A172 (cell line): ENCODE measurements around the gene AP1G1. TPM values are rescaled to one million over a fixed set of nuclear protein-coding genes. Genes with fewer than 3 reads are reported as not detected.
"Not testable (repeated sequence)": the region's sequence is repeated elsewhere in the genome, so short reads cannot be mapped to it uniquely, and the experiment has no call there.

Source experiments
- DNase-seq: peaks from one replicate; pipeline ENCODE4 v3.0.0-alpha.2; 2015; ENCODE audit warnings: low spot score
- total RNA-seq: library from RNA; depleted of rRNA; stranded (reverse); fragments of >200 nt; shearing (Covaris generic); gene quantifications from 2 replicates; pipeline ENCODE4 v1.2.3, GENCODE V29; 2014

AP1G1 gene
- total RNA-seq, 1 experiment from 2014 or later, result 49.8 TPM

DNA sequence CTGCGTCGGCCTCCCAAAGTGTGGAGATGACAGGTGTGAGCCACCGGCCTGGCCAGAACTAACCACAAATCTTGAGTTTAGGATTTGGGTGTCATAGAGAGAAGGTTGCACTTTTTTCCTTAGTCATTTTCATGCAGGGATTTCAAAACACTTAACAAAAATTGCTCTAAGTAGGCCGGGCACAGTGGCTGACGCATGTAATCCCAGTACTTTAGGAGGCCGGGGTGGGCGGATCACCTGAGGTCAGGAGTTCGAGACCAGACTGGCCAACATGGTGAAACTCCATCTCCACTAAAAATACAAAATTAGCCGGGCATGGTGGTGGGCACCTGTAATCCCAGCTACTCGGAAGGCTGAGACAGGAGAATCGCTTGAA lies 1.5 kb upstream of the AP1G1 start:
- DNase-seq, result not testable (repeated sequence)

DNA sequence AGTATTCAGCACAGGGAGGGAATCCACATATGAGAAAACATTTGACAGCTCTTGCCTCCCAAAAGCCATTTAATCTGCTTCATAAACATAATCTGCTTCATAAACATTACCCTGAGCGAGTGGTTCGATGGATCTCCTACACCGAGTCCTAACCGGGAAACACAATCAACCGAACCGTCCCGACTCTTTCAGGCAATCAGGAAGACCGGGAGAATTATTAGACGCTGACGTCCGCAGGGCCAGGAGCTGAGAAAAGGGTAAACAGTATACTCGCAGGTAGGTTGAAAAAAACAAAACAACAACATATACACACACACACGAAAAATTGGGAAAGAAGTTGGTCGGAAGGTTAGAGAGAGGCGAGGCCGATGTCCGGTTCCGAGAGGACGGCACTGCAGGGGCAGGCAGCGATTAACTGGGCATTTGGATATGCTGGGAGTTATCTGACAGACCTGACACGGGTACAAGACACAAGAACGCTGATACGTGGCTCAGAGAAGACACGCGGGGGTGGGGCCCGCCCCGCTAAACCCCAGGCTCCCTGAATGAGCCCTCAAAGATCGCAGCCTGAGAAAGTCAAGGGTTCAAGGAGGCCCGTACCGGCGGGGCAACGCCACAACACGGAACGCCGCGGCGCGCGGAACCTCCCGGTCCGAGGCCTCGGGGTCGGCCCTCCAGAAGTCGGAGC lies 585 bp downstream of the AP1G1 start:
- peak; percentile 31 for DNase-seq

DNA sequence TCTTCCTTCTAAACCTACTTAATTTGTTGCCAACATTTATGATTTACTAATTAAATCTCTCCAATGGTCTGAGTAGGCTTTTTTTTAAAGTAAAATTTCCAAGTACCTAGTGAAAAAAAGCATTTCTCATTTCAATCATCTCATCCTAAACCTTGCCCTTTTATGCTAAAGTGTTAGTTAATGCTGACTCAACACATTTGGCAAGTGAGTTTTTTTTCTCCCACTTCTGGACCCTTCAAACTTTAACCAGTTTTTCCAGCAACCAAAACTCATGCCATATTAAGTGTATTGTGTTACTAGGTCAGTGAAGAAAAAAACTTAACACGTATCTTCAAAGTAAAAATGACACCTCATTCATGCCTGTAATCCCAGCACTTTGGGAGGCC lies 5.3 kb downstream of the AP1G1 start:
- no peak for DNase-seq

DNA sequence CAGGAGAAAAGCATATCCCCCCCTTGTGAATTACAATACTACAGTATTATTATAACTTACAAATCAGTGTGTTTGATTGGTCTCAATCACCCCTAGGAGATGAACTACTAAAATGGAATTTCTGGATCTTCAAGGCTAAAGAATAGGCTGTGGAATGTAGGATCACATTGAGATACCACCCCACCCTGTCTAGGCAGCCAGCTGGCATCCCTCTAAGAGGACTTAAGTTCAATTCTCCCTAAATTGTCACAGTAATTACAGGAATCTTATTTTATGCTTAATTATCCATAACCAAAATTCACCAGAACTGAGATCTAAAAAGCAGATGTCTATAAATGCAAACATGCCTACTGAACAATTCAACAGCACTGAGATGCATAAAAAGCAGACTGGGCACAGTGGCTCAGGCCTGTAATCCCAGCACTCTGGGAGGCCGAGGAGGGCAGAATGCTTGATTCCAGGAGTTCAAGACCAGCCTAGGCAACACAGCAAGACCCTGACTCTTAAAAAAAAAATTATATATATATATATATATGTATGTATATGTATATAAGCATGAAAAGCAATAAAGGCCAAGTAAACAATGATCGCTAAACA lies 12.0 kb downstream of the AP1G1 start:
- no peak for DNase-seq

DNA sequence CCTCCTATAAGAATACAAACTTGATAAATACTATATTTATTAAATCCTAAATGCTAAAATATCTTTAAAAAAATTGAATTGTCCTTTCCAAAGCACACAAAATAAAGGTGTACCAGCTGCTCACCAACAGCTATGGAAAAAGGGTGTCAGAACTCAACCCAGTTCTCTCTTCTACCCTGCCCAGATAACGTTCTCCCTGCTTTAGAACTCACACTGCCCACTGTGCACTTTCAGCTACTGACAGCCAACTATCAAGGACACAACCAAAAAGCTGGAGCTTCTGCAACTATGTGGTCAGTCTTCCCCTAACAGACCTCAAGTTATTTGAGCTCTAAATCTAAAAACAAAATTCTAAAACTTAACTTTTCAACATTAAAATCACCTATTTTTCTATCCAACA lies 13.7 kb downstream of the AP1G1 start:
- no peak for DNase-seq

DNA sequence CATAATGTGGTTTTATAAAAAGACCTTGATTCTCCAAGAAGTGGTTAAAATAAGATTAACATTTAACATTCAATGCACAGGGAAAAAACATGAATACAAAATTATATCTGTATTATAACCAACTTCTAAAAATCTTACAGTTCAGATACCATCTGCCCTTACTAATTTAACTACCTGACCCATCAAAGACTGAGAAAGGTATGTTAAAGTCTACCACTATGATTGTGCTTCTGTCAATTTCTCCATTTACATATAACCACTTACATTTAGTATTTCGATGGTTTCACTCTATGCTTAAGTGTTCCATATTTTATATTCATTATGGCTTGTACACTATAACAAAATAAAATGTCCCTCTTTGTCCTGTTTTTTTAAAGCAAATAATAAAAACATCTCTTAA lies 14.6 kb downstream of the AP1G1 start:
- DNase-seq, result no peak

DNA sequence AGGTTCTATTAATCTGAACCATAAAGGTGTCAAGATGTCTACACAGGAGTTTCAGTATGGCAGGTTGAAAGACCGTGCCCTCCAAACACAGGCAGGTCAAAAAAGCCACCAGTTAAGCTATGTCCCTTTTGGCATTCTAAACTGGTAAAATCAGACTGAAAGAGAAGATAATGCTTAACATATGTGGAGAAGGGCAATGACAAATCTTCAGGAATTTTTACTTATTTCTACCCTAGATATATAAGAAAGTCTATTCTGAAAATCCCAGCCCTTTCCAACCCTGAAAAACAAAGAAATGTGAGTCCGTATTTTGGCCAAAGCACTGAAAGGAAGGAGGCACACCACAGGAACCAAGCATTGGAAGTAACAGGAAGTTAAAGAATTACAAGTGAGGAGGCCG lies 16.5 kb downstream of the AP1G1 start:
- no peak for DNase-seq

DNA sequence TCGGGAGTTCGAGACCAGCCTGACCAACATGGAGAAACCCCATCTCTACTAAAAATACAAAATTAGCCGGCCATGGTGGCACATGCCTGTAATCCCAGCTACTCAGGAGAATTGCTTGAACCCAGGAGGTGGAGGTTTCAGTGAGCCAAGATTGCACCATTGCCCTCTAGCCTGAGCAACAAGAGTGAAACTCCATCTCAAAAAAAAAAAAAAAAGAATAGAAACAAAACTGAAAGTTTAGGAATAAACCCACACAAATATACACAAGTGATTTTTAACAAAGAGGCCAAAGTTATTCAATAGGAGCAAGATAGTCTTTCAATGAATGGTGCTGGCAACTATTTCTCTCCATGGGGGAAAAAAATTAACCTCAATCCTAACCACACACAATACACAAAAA lies 18.3 kb downstream of the AP1G1 start:
- DNase-seq, result not testable (repeated sequence)

DNA sequence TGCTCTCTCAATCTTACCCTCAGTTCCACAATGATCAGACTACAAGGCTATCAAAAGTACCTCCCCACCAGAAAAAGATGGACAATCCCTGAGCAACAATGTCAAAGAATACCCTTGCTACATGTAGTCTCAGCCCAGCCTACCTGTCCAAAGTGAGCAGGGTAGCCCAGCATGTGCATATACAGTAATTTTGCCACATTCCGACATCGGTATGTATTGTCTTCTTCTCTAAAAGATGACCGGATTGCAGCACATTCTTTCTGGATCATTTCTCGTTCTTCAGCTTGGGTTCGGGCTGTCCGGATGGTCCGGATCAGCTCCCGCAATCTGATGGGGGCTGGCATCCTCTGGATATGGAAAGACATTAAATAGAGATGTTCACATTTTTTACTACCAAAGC lies 19.5 kb downstream of the AP1G1 start:
- DNase-seq, result no peak

DNA sequence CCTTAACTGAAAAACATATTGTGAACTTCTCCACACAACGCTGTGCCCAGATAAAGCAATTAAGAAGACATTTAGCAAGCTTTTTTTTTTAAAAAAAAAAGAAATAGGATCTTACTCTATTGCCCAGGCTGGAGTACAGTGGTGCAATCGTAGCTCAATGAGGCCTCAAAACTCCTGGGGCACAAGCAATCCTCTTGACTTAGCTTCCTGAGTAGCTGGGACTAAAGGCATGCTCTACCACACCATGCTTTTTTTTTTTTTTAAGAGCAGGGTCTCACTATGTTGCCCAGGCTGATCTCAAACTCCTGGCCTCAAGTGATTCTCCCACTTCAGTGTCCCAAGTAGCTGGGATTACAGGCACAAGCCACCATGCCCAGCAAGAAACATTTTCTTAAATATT lies 20.1 kb downstream of the AP1G1 start:
- no peak for DNase-seq

DNA sequence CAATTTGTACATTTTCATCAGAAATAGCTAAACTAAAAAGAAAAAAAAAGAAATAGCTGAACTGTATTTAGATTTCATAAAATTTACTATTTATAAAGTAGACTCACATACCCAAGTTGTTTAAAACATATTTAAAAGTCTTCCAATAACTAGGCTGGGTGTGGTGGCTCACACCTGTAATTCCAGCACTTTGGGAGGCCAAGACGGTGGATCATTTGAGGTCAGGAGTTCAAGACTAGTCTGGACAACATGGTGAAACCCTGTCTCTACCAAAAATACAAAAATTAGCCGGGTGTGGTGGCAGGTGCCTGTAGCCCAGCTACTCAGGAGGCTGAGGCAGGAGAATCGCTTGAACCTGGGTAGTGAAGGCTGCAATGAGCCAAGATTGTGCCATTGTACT lies 23.5 kb downstream of the AP1G1 start:
- not testable (repeated sequence) for DNase-seq

DNA sequence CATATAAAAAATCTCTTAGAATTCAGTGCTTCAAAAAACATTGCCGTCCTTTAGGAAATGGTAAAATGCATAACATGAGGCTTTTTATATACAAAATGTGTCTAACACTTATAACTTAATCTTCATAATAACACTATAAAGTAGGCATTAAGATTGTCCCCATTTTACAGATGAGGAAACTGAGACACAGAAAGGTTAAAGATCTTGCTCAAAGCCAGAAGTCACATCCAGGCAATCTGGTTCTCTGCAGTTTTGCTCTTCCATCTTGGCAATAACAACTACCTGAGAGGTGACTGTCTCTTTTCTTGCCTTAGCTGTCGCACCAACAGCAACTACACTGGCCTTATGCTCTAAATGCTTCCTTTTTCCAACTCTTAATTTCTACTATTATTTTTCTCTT lies 24.5 kb downstream of the AP1G1 start:
- no peak for DNase-seq

DNA sequence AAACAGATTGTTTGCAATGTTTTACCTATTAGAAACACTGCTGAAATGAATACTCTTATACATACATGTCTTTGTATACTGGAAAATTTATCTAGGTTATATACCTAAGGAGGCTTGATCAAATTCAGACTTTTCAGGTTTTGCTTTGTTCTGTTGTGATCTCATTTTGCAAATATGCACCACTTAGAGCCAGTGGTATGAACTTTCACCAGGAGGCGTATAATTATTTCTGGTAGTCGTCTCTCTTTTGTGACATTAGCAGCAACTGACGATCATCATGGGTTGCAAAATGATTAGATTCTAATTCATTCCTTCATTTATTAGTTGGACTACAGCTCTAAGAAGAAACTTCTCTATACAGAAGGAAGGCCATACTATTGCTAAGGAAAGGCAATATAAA lies 26.9 kb downstream of the AP1G1 start:
- peak; percentile 39 for DNase-seq

DNA sequence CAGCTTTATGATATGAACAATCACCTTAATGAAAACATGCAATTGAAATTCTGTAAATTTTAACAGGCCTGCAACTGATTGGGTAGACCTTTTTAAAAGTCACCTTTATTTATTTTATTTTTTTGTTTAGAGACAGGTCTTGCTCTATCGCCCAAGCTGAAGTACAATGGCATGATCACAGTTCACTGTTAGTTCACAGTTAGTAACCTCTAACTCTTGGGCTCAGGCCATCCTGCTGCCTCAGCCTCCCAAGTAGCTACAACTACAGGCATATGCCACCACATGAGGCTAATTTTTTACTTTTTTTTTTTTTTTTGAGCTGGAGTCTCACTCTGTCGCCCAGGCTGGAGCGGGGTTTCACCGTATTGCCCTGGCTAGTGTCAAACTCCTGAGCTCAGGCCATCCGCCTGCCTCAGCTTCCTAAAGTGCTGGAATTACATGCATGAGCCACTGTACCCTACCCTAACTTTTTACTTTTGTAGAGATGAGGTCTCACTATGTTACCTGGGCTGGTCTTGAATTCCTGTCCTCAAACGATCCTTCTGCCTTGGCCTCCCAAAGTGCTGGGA lies 28.0 kb downstream of the AP1G1 start:
- no peak for DNase-seq

DNA sequence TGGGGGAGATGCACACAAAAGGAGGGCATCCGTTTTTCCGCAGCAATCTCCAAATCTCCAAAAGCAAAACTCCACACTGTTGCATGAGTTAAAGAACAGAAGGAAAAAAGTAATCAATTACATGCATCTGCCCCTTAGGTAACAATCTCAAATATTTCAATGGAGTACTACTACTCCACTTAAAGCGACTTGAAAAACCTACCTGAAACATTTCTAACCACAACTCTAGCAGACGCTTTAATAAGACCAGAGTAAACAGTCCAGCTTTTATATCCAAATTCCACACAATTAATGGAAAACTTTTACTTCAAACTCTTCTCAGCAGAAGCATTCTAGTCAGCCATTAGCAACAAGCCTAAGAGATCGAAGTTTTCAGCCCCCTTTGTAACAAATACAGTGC lies 29.9 kb downstream of the AP1G1 start:
- no peak for DNase-seq

DNA sequence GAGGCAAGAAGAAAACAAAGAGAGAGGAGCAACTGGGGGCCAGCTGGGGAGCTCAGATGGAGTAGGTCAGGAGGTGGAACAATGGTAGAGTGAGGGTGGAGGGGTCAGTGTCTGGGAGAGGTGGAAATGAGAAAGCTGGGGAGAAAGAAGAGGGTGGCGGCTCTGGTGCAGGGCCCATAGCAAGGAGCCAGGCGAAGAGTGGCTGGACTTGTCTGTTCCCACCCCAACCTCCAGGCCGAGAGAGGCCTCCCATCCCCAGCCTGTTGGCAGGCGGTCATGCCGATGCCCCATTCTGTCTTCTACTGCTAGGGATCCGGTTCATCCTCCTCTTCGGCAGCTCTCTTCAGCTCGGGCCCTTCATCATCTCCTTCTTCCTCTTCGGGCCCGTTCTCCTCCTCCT lies 31.3 kb downstream of the AP1G1 start:
- no peak for DNase-seq

DNA sequence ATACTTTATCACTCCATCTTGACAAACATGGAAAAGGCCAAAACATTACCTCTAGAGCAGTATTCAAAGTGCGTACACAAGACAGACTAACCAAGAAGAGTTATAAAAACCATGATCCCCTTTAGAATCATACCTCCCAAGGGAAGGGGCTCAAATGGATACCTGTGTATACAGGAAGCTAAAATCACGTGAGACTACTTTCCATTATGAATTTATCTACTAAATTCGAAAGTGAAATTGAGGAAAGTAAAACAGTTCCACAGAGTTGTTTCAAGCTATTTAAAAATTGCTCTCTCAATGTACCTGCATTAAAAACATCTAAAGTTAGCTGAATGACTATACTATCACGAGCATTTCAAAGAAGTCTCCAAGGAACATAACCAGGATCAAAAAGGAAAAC lies 32.7 kb downstream of the AP1G1 start:
- no peak for DNase-seq

DNA sequence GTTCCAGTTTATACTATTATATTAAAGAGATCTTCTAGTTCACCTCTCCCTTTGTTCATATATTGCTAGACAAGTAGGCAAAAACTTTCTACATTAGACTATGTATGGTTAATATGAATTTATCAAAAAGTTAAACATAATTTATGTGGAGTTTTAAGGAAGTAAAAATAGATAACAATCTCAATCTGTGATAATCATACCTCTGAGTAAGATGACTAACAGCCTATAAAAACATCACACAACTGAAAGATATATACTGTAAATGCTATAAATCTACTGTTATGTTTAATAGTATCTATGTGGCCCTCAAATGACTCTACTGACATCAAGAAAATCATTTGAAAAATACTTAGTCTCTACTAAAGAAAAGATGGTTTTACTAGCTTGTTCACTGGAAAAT lies 37.1 kb downstream of the AP1G1 start:
- DNase-seq, result peak; percentile 18

DNA sequence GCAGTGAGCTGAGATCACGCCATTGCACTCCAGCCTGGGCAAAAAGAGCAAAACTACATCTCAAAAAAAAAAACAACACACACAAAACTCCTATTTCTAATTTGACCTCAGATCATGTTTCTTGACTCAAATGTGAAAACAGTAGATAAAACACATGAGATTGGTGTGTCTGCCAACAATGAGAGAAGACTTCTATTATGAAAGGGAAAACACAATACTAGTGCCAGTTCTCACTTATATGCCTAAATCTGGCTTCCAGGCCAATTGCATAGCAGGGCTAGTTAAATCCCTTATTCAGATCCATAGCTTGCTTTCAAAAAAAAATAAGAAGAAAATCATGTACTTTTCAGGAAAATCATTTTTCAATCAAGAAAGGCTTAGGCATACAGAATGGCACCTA lies 39.4 kb downstream of the AP1G1 start:
- DNase-seq, result no peak

DNA sequence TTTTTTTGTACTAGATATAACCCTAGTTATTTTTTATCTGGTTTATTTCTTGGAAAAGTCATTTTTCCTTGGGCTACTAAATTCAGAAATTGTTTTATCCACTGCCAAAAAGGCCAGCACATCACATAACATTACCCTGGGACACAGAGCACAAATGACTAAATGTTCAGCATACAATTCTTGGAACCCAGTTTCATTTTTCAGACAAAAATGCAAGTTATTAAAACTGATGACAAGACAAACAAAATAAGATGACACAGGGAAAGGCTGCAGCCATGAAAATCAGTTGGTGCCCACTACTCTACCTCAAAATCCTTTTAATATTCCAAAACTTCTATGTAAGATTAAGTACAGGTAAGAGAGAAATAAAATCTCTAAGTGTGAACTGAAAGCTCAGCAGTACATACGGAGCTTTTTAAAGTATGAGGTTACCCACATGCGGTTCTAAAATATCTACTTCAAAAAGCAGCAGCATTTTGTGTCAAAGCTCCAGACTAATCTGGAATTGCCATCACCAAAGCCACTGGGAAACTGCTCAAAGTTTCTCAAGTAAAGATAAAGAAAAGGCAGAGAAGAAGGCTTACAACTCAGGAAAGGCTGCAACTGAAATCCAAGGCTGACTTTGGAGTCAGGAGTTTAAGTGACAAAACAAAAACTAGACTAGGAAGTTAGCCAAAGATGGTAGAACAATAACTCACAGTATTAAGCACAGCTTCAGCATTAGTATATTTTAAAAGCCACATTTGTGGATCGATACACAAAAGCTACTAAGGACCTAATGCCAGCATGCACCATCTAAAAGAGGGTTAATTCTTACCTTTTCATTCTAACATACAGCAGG lies 41.4 kb downstream of the AP1G1 start:
- no peak for DNase-seq

DNA sequence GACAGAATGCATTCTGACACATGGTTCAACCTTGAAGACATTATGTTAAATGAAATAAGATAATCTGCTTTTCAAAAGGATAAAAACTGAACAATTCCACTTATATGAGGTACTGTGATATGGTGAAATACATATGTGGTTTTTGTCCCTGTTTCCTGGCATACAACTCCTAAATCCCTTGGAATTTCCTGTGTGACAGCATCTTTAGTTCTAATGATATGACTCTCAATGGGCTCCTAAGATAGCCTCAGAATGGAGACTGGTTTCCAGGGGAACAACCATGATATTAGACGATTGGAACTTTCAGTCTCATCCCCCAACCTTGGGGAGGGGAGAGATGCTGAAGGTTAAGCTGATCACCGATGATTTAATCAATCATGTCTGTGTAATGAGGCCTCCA lies 46.4 kb downstream of the AP1G1 start:
- DNase-seq, result peak; percentile 29

DNA sequence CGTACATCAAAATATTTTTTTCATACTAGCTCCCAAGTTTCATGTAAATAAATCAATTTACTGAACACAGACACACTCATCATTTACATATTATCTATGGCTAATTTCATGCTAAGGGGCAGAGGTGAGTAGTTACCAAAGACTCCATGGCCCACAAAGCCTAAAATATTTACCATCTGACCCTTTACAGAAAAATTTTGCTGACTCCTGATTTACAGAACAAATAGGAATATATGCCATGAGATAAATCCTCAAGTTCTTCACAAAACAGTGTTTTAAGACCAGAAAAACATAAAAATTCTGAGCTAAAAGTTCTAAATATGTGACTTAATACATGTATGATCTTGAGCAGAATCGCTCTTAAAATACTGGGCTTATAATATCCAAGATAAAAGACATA lies 47.5 kb downstream of the AP1G1 start:
- DNase-seq, result no peak

DNA sequence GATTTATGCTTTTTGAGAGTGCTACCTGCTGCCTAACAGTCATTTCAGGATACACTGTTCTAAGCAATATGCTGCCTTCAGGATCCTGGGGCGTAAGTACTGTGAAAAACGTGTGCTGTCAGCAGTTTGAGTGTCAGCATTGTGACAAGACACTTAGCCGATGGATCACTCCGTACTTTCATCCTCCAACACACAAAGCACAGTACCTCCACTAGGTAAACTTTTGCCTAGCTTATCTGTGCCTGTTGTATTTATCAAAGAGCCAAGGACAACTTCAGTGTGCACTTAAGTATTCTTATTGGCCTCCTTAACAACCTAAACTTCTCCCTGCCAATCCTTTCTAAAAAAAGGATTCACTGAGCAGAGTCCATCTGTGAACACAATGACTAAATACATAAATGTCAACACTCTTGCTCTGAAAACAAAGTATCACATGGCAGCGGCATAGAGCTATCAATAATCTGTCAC lies 50.3 kb downstream of the AP1G1 start:
- DNase-seq, result no peak
